GM23338 (cell line): ENCODE data around the gene FBXO28.

Source experiments
- CTCF ChIP-seq, 2 experiments: fragments of 200-600 bp in 1 of 2; sonication (generic) in 1 of 2; conservative IDR thresholded peaks; 2 replicates each; pipeline versions ENCODE4 v1.5.1 to v1.6.1; 2016 to 2017; ENCODE audit warnings: antibody characterized with exemption in 2 of 2, low read depth in 2 of 2, mild to moderate bottlenecking in 2 of 2, moderate library complexity in 1 of 2
- EZH2 ChIP-seq: fragments of 200-600 bp; sonication (generic); IDR thresholded peaks from one replicate; pipeline ENCODE4 v1.8.0; 2017; ENCODE audit warnings: antibody characterized with exemption, mild to moderate bottlenecking, low read depth; ENCODE audit not compliant: unreplicated experiment
- EZH2phosphoT487 ChIP-seq: fragments of 200-600 bp; sonication (generic); IDR thresholded peaks from one replicate; pipeline ENCODE4 v1.8.1; 2018; ENCODE audit warnings: antibody characterized with exemption; ENCODE audit not compliant: unreplicated experiment
- POLR2AphosphoS5 ChIP-seq: IDR thresholded peaks from 2 replicates; pipeline ENCODE4 v1.6.1; 2016; ENCODE audit warnings: antibody characterized with exemption, low read depth
- REST ChIP-seq: IDR thresholded peaks from one replicate; pipeline ENCODE4 v1.6.1; 2018; ENCODE audit warnings: antibody characterized with exemption; ENCODE audit not compliant: unreplicated experiment

GRCh38 chr1:224149709-224150108 lies 35.8 kb downstream of the FBXO28 start:
- TF ChIP-seq POLR2AphosphoS5 (no peak), CTCF (conservative IDR thresholded peaks at IDR 0.05; ENCODE audit: low read depth in 2 of 2) (no peak), EZH2 (no peak), EZH2phosphoT487 (no peak), REST (no peak)
